CD14-positive monocyte (primary cell): ENCODE data around the gene MSN. TPM values are rescaled to one million over a fixed set of nuclear protein-coding genes. Genes with fewer than 3 reads are reported as not detected.
"Not testable (repeated sequence)": the region's sequence is repeated elsewhere in the genome, so short reads cannot be mapped to it uniquely, and the experiment has no call there.

Experiments used
- DNase-seq, 3 donors: peaks; one replicate each; pipeline ENCODE4 v3.0.0-alpha.2; 2011 to 2022
- H2AFZ ChIP-seq: 2 replicates; pipeline ENCODE4 v1.6.0; 2012; ENCODE audit warnings: mild to moderate bottlenecking, low read depth, low read length, inconsistent platforms; ENCODE audit not compliant: insufficient read depth, poor library complexity, severe bottlenecking
- H3K27ac ChIP-seq, 2 donors: 1 replicate in 1 of 2; 2 replicates in 1 of 2; pipeline ENCODE4 v1.5.1; 2012 to 2013; ENCODE audit warnings: low read length in 2 of 2, control low read depth in 1 of 2, inconsistent platforms in 1 of 2, low read depth in 1 of 2, mild to moderate bottlenecking in 1 of 2
- H3K27me3 ChIP-seq, 2 donors: one replicate each; pipeline versions ENCODE4 v1.6.0 to v1.6.1; 2011 to 2013; ENCODE audit warnings: low read length in 2 of 2; ENCODE audit not compliant: control insufficient read depth in 2 of 2, insufficient read depth in 2 of 2
- H3K36me3 ChIP-seq, 2 donors: replicated peaks in 1 of 2; 1 replicate in 1 of 2; 2 replicates in 1 of 2; pipeline versions ENCODE4 v1.5.1 to v1.6.1; 2012 to 2013; ENCODE audit warnings: low read length in 2 of 2, control low read depth in 1 of 2, inconsistent platforms in 1 of 2, mild to moderate bottlenecking in 1 of 2; ENCODE audit not compliant: insufficient read depth in 2 of 2, control insufficient read depth in 1 of 2
- H3K4me1 ChIP-seq, 2 donors: 1 replicate in 1 of 2; 2 replicates in 1 of 2; pipeline versions ENCODE4 v1.5.1 to v1.6.1; 2012 to 2013; ENCODE audit warnings: low read length in 2 of 2, control low read depth in 1 of 2, inconsistent platforms in 1 of 2, mild to moderate bottlenecking in 1 of 2, moderate library complexity in 1 of 2; ENCODE audit not compliant: insufficient read depth in 2 of 2, control insufficient read depth in 1 of 2
- H3K4me2 ChIP-seq: replicated peaks from 2 replicates; pipeline ENCODE3; 2012; ENCODE audit warnings: low read length, moderate library complexity, mild to moderate bottlenecking; ENCODE audit not compliant: poor library complexity, severe bottlenecking; ENCODE audit errors: extremely low read depth
- H3K4me3 ChIP-seq, 3 experiments: fragments of 200-600 bp in 1 of 3; sonication (generic) in 1 of 3; replicated peaks in 1 of 3; 1 replicate in 2 of 3; 2 replicates in 1 of 3; pipeline ENCODE4 v1.5.1; 2011 to 2013; ENCODE audit warnings: low read length in 3 of 3, mild to moderate bottlenecking in 3 of 3, control low read depth in 2 of 3, low read depth in 2 of 3, inconsistent platforms in 1 of 3, moderate library complexity in 1 of 3
- H3K79me2 ChIP-seq: 2 replicates; pipeline ENCODE4 v1.6.0; 2012; ENCODE audit warnings: mild to moderate bottlenecking, control low read depth, inconsistent platforms, low read length, moderate library complexity; ENCODE audit not compliant: insufficient read depth
- H3K9ac ChIP-seq: 2 replicates; pipeline ENCODE4 v1.6.0; 2017; ENCODE audit warnings: low read length, mild to moderate bottlenecking; ENCODE audit not compliant: insufficient read depth, poor library complexity, severe bottlenecking
- H3K9me3 ChIP-seq, 2 donors: replicated peaks in 1 of 2; 1 replicate in 1 of 2; 2 replicates in 1 of 2; pipeline versions ENCODE4 v1.5.1 to v1.6.1; 2012 to 2013; ENCODE audit warnings: low read length in 2 of 2, control low read depth in 1 of 2; ENCODE audit not compliant: control insufficient read depth in 1 of 2, insufficient read depth in 1 of 2
- H4K20me1 ChIP-seq: 2 replicates; pipeline ENCODE4 v1.6.0; 2012; ENCODE audit warnings: mild to moderate bottlenecking, low read length, control low read depth, moderate library complexity; ENCODE audit not compliant: insufficient read depth
- H3K27ac Mint-ChIP-seq, 7 donors: one replicate each; pipeline ENCODE4 v1.8.0; 2020; ENCODE audit warnings: mild to moderate bottlenecking in 7 of 7, mixed read lengths in 7 of 7, moderate library complexity in 6 of 7, inconsistent platforms in 2 of 7
- H3K27me3 Mint-ChIP-seq, 3 donors: one replicate each; pipeline ENCODE4 v1.8.0; 2021 to 2022; ENCODE audit warnings: low read depth in 3 of 3, mild to moderate bottlenecking in 3 of 3, mixed read lengths in 3 of 3, moderate library complexity in 3 of 3, inconsistent platforms in 1 of 3
- H3K36me3 Mint-ChIP-seq, 2 donors: one replicate each; pipeline ENCODE4 v1.8.0; 2020; ENCODE audit warnings: mixed read lengths in 2 of 2, inconsistent platforms in 1 of 2, mild to moderate bottlenecking in 1 of 2
- H3K4me1 Mint-ChIP-seq: one replicate; pipeline ENCODE4 v1.8.0; 2020; ENCODE audit warnings: mild to moderate bottlenecking, mixed read lengths
- H3K4me3 Mint-ChIP-seq, 2 donors: one replicate each; pipeline ENCODE4 v1.8.0; 2020; ENCODE audit warnings: mild to moderate bottlenecking in 2 of 2, mixed read lengths in 2 of 2, moderate library complexity in 1 of 2
- H3K9me3 Mint-ChIP-seq, 7 donors: one replicate each; pipeline ENCODE4 v1.8.0; 2020 to 2022; ENCODE audit warnings: mixed read lengths in 7 of 7, mild to moderate bottlenecking in 6 of 7, moderate library complexity in 6 of 7, inconsistent platforms in 2 of 7
- CTCF ChIP-seq: fragments of 200-600 bp; IDR thresholded peaks from one replicate; pipeline ENCODE4 v1.8.0; 2022; ENCODE audit warnings: antibody characterized with exemption, mild to moderate bottlenecking
- WGBS: methylation state at CpG from one replicate; pipeline ENCODE4 v1.1.5; 2013; ENCODE audit warnings: missing lambda C conversion rate; ENCODE audit not compliant: insufficient coverage; 5-methylcytosine and 5-hydroxymethylcytosine counted together
- intact Hi-C, 2 donors: fragments of 100-400 bp; cut with micrococcal nuclease; formaldehyde crosslinking; loops; one replicate each; pipeline versions ENCODE4 v1.15.0 to v1.15.1; 2023
- polyA plus RNA-seq, 3 donors: library from polyadenylated mRNA; depleted of rRNA in 1 of 3; unstranded in 2 of 3; stranded (reverse) in 1 of 3; fragments of 300-500 nt in 2 of 3; fragments of >200 nt in 1 of 3; fragmentation: Illumina TruSeq in 2 of 3; gene quantifications; 1 replicate in 2 of 3; 2 replicates in 1 of 3; pipeline ENCODE4 v1.2.3, GENCODE V29; 2012 to 2021

The MSN gene
- polyA plus RNA-seq, 3 donors: 441 to 888 (median 691) TPM

GRCh38 chrX:65647801-65648200 is 19.7 kb upstream of the MSN start:
- H3K27me3 ChIP-seq: peaks cover 0 to 36% of the 10 kb centered on the region in 2 donors
- no peak overlapping the region for H2AFZ ChIP-seq
- Mint-ChIP-seq H3K27ac (no peak overlapping the region), H3K4me1 (peaks cover 25% of the 10 kb centered on the region), H3K27me3 (peaks cover 0 to 53% (median 2%) of the 10 kb centered on the region in 3 donors), H3K4me3 (no peak overlapping the region), H3K9me3 (peaks cover 0 to 2% (median 0%) of the 10 kb centered on the region in 7 donors), H3K36me3 (no peaks in the 10 kb centered on the region)
- no peaks in the 10 kb centered on the region for H4K20me1 ChIP-seq
- H3K27ac ChIP-seq: no peak overlapping the region
- H3K9me3 ChIP-seq: no peaks in the 10 kb centered on the region
- H3K9ac ChIP-seq: no peak overlapping the region
- H3K4me3 ChIP-seq: no peak overlapping the region
- no peak overlapping the region for H3K4me2 ChIP-seq
- WGBS: 81% methylated on average over 3 of the region's 3 CpGs
- H3K36me3 ChIP-seq: no peaks in the 10 kb centered on the region
- TF ChIP-seq CTCF: no peak
- intact Hi-C loops: no loop called here
- no peak for DNase-seq
- no peaks in the 10 kb centered on the region for H3K79me2 ChIP-seq
- H3K4me1 ChIP-seq: peaks cover 16 to 17% of the 10 kb centered on the region in 2 donors

- Histone ChIP-seq H3K9ac (no peak overlapping the region), H4K20me1 (no peaks in the 10 kb centered on the region), H3K27ac (no peak overlapping the region), H3K4me2 (no peak overlapping the region), H3K27me3 (peaks cover 0 to 14% of the 10 kb centered on the region in 2 donors), H3K36me3 (no peaks in the 10 kb centered on the region), H3K4me1 (peaks cover 0 to 2% of the 10 kb centered on the region in 2 donors), H3K79me2 (no peaks in the 10 kb centered on the region), H2AFZ (no peak overlapping the region), H3K9me3 (no peaks in the 10 kb centered on the region), H3K4me3 (no peak overlapping the region)
- peaks cover 11% of the 10 kb centered on the region for H3K4me1 Mint-ChIP-seq
- intact Hi-C loops: no loop called here
- H3K9me3 Mint-ChIP-seq: no peaks in the 10 kb centered on the region
- H3K4me3 Mint-ChIP-seq: no peak overlapping the region
- no peak for TF ChIP-seq CTCF
- H3K36me3 Mint-ChIP-seq: no peaks in the 10 kb centered on the region
- no peak overlapping the region for H3K27ac Mint-ChIP-seq
- no peak for DNase-seq
- H3K27me3 Mint-ChIP-seq: peaks cover 0 to 60% (median 2%) of the 10 kb centered on the region in 3 donors
- 100% methylated on average over 1 of the region's 1 CpG for WGBS
These were observed 15.4 kb upstream of the MSN start for GRCh38 chrX:65652098-65652497.

GRCh38 chrX:65657009-65657441 is 10.4 kb upstream of the MSN start:
- H3K79me2 ChIP-seq, H3K36me3 ChIP-seq, H3K27ac Mint-ChIP-seq, H3K4me3 Mint-ChIP-seq, H3K9me3 ChIP-seq, H2AFZ ChIP-seq, H3K36me3 Mint-ChIP-seq, H3K4me1 ChIP-seq, H3K9ac ChIP-seq, intact Hi-C loops, H3K4me2 ChIP-seq, H4K20me1 ChIP-seq, H3K27ac ChIP-seq, H3K4me3 ChIP-seq, DNase-seq: not testable (repeated sequence)
- 83% methylated on average over 1 of the region's 7 CpGs for WGBS
- peaks cover 0 to 25% of the 10 kb centered on the region in 2 donors for H3K27me3 ChIP-seq
- H3K4me1 Mint-ChIP-seq: peaks cover 11% of the 10 kb centered on the region
- H3K27me3 Mint-ChIP-seq: peaks cover 0 to 62% (median 2%) of the 10 kb centered on the region in 3 donors
- H3K9me3 Mint-ChIP-seq: peaks cover 0 to 14% (median 0%) of the 10 kb centered on the region in 7 donors
